HS-5 (cell line): Measurements from ENCODE around the gene PLEKHA7.
"Not testable (repeated sequence)": the region's sequence is repeated elsewhere in the genome, so short reads cannot be mapped to it uniquely, and the experiment has no call there.

Experiments
- DNase-seq: peaks from one replicate; pipeline ENCODE4 v3.0.0-alpha.2; 2012; ENCODE audit warnings: low read depth

Gene PLEKHA7

DNA sequence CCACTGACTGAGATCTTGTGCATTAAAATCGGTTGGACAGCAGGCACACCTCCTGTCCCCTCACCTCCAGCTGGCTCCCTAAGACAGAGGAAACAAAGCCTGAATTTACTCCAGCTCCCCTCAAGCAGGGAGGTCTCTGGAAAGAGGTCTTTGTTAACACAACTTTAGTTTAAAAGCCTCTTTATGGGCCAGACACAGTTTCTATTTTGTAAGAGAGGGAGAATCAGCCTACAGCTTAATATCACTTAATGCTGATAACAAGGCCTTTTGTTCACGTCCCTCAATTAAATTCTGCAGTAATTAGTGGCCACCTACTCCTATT lies 36.3 kb downstream of the PLEKHA7 start:
- no peak for DNase-seq

DNA sequence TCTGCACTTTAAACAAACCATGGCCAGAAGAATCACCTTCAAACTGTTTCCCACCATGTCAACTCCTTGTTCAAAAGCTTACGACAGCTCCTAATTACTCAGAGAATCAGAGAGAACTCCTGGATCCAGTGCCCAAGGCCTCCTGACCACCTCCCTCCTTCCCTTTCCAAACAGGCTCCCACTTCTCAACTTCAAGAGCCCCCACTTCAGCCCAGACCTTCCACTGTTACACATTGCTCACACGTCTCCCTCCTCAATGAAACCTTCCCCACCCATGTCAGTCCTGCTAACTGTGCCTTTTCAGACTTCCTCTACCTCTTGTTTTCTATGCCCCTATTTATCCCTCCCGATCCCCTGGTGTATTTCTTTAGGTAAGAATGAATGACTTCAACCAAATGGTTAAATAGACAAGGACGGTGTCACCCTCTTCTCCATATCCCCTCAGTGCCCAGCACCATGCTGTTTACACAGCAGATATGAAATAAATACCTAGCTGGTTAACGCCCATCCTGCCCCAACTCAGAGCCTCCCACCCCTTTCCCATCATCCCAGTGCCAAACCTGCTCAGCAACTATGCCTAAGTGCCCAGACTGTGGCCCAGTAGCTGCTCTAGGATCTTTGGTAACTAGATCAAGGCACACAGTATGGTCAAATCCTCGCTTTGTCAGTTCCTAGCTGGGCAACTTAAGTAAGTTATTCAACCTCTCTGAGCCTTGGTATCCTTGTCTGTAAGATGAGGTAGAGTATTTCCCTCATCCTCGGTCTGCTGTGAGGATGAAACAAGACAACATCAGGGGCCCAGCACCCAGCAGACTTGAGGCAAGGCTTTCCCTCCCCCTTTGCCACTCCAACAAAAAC lies 36.8 kb downstream of the PLEKHA7 start:
- no peak for DNase-seq

DNA sequence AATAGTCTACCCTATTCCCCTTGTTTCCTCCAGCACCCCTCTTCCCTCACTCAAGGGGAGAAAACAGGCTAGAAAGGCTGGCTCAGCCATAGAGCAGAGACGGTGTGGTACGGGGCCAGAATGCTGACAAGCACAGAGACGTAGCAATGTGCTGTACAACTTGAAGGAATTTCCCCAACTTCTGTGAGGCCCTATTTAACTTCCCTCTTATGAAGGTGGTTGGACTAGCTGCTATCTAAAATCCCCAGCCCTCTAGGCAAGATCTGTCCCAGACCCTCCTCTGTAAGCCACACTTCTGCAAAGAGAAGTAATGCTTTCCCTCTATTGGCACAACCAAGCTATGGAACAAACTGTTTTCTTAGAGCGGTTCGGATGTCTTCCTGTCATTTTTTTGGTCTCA lies 37.8 kb downstream of the PLEKHA7 start:
- no peak for DNase-seq

DNA sequence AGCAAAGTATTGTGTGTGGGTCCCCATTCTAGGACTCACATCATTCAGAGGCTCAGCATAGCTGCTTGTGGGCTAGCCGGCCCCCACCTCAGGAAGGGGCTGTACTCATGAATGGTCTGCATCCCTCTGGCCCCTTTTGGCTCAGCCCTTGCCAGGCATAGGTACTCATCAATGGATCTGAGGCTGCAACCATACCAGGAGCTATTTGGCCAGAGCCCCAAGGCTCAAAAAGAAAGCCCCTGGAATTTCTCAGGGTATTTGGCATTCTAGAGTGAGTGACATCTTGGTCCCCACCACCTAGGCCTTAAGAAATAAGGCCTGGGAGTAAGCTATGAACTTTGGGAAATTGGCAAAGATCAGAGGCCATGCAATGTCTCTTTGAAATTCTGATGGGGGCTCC lies 38.3 kb downstream of the PLEKHA7 start:
- no peak for DNase-seq

DNA sequence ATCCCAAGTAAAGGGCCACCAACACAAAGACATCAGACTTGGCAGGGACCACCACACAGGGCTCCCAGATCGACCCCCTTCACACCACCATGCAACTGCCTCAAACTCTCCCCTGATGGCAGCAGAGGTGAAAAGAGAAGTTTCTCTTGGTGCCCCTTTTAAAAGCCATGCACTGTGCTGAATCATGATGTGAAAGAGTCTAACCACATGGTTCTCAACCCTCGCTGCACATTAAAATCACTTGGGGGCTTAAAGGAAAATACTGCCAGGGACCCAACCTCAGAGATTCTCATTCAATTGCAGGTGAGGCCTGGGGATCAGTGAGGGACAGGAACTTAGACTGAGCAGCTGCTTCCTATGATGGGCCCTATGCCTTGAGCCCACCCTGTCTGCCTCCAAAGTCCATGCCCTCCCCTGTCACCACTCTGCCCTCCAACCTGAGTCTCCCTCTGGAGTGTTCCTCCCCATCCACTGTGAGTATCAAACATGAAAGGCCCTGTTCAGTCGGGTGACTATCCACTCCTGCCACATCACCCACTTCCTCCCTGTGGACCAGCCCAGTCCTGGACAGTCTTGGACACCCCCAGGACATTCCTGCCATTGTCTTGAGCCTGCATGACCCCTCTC lies 40.8 kb downstream of the PLEKHA7 start:
- no peak for DNase-seq

DNA sequence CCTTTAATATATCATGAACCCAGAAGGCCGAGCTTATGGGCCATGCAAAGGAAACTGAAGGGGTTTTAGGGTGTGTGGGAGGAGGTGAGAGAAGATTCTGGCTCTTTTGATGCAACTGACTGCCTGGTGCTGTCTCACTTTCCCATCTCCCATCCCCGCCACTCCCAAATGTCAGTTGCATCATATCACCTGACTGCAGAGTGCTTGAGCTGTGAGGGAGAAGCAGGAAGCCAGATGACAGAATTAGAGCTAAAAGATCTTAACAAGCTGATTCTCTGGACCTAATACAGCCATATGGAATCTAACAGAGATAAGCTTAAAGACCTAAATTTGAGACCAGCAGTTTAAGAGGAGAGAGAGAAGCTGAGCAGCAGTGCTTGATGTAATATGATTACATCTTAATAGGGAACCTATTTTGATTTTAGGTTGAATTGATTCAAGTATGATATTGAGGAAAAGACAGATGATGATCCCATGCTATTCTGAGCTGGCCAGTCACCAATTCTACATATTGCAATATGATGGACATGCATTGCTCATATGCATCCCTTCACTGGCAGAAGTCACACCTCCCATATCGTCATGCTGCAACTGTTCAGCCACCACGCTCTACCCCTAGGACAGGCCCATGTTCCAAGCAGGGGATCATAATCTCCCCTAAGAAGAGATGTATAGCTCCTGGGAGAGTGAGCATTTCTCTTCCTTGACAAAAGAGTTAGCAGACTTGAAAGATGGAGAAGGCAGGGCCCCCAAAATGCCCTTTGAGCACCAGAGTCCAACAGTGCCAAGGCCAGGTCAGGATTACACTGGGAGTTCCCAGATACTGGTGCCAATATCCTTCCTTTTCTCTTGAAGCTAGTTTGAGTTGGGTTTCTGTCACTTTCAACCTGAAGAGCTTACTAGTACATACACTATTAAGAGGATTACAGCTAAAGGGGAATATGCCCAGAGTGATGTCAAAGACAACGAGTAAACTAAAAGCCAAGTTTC lies 44.9 kb downstream of the PLEKHA7 start:
- no peak for DNase-seq

DNA sequence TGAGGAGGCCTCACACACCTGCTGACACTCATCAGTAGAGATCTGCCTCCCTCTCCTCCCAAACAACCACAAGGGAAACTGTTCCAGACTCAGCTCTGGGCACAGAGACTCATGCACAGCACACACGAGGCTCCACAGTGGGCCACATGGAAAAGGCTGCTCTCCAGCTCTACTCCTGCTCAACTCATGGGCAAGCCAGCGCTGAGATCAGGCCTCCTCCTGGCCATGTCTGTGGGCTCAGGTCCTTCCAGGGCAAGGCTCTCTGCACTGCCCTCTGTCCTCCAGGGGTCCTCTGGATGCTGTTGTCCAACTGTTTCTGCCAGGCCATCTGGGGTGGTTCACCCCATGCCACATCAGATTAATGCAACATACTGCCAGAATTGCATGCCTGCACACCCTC lies 46.0 kb downstream of the PLEKHA7 start:
- no peak for DNase-seq

DNA sequence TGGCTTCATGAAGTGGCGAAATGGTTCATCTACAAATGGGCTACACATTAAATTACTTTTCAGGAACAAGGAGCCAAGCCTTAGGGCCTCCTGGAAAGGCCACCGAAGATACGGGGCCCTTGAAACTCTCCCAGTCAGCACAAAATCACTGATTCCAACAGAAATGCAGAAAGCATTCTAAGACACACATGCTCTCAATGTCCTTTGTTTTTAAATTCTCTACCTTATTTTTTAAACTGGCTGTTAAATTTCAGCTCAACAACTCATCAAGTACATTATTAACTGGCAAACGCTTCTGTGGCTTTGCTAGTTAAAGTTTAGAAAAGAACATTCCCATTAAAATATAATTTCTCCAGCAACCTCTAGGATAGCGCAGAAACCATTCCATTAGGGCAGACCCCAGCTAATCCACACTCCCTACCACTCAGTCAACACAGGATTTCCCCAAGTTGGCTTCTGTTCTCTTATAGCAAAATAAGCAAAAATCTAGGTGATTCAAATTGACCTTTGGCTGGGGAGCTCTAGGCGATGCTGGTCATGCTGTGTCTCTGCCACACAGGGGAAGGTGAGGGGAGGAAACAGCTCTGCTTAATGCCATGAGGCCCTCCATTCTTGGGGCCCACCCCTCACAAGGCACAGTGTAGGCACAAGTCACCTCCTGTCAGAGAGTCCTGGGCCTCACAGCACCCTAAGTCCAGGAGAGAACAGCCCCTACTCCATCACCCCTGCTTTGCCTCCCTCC lies 47.1 kb downstream of the PLEKHA7 start:
- DNase-seq, result no peak

DNA sequence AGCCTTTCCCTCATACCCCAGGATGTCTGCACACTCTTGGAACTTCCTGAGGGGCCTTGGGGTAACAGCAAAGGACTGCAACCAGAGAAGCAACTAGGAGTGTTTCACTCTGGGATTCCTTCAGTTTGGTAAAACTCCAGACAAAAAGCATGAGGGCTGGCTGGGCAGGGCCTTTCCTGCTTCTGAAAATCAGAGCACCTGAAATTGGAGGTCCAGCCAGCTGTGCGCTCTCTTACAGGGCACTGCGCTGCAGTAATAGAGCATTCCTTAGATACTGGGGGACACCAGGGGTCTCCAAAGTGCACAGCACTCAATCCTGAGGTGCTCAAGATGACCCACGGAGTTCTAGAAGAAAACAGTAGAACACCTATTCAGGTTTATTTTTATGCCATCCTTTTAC lies 49.7 kb downstream of the PLEKHA7 start:
- no peak for DNase-seq

DNA sequence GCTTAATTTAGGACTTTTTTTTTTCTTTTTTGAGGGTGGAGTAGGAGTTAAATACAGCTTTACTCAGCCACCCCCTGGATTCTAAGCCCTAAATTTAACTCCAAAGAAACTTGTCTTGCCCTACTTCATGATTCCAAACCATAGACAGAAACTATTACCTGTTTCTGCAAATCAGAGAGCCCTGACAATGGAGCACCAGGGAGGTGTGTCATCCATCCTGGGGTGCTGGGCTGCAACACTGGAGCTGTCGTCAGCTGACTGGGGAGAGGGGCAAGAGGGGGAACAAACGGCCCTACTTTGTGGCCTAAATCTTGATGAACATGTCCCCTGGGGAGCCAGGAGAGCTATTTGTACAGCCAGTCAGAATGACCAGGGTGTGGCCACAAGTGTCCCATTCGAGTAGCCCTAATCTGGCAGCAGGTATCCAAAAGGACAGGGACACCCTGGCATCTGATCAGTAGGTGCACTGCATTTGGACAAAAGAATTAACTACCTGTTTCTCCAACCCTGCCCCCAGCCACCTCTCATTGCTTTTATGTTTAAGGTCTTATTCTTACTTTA lies 50.8 kb downstream of the PLEKHA7 start:
- no peak for DNase-seq

DNA sequence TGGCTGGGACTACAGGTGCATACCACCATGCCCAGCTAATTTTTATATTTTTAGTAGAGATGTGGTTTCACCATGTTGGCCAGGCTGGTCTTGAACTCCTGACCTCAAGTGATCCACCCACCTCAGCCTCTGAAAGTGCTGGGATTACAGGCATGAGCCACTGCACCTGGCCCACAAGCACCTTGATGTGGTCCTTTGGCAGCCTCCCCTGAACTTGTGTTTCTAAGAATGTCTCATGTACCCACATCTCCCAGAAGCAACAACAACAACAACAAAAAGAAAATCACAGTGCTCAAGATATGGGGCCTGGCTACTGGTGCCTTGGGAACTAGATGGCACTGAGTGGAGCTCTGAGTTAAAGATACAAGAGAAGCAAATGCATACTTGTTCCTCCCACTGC lies 51.6 kb downstream of the PLEKHA7 start:
- not testable (repeated sequence) for DNase-seq

DNA sequence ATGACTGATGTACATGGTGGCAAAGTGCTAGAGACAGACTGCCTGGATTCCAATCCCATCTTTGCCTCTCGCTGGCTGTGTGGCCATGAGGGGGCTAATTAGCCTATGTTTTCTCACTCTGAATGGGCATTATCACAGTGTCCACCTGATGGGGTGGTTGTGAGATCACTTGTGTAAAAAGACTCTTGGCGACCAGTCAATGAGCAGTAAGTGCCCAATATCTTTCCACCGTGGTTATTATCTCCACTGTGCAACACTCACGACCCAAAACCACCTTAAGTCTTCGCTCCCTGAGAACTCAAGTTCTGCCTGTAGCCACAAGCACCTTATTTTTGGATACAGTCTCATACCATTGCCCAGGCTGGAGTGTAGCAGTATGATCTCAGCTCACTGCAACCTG lies 52.1 kb downstream of the PLEKHA7 start:
- no peak for DNase-seq

DNA sequence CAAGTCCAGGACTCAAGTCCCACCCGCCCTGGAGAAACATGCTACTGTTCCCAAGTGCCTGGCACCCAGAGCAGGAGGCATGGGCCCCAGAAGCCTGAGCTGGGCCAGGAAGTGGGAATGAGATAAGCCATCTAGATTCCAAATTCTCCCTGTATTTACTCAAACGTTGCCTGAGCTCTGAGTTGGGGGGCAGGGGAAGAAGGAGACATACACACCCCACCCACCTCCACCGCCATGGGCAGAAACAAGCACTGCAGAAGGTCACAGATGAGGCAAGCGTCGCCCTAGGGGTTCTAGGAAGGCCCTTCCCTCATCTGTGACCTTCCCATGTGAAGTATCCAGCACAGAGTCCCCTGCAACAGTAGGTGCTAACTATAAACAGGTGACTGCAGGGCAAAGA lies 54.0 kb downstream of the PLEKHA7 start:
- DNase-seq, result no peak

DNA sequence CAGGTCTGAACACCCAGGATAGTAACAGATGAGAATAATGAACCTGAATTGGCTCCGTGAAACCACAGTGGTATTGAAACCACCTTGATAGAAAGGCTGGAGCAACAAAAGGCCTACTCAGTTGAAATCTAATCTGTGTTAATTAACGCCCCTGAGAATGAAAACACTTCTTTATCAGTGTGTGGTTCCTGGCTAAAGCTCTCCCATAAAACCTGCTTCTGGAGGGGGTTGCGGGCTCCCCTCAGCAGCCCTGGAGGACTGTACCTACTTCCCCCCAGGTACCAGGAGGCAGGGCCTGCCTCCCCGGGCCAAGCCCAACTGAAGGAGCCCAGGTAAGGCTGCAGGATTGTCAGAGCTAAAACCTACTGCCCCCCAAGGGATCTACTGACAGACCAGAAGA lies 54.6 kb downstream of the PLEKHA7 start:
- DNase-seq, result no peak

DNA sequence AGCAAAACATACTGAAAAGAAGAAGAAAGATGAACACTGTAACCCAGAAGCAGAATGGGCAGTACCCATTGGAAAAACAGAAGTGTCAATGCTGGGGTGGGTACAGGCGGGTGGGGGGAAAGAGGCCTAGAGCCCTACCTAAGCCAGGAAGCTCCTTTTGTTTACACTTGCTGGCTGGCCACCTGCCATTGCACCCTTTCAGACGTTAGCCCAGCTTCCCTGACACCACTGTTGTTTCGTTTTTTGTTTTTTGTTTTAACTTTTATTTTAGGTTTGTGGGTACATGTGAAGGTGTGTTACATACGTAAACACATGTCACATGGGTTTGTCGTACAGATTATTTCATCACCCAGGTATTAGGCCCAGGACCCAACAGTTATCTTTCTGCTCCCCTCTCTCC lies 55.4 kb downstream of the PLEKHA7 start:
- DNase-seq, result no peak

DNA sequence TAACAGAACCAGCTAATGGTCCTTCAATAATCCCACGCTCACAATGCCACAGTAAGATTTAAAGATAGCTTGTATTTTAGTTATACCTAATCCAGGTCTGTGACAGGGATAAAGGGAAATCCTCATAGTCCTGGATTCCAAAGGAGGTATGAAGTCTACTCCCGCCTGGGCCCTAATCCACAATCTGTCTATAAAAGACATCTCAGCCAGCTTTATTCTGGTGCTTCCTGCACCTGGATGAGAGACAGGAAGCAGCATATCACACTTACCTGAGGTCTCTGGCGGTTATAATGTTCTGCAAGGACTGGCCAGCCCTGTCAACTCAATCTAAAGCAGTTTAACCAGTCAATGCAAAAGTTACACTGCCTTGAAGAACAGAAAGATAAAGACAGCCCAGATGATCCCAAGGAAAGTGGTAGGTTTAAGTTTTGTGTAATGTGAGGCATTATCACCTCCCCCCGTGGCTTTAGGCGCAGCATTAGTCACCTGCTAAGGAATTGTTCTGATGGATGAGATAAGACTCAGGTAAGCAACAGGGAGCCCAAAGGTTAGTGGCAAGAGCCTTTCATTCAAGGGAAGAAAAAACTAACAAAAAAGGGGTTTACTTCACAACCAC lies 57.6 kb downstream of the PLEKHA7 start:
- DNase-seq, result no peak

DNA sequence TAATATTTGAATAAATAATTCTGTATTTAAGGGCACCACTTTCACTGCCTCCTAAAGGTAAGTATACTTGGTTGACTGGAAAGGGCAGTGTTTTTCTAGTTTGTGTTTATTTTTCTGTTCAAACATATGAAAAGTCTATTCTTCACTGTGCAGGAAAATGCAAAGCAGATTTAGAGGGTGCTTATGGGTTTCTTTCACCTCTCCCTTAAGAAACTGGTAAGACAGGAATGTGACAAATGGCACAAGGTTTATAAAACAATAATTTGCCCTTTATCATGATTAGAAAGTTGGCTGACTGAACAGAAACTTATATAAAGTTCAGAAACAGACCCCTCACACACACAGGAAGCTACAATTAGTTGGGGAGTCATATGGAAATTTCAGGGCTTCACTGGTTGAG lies 60.6 kb downstream of the PLEKHA7 start:
- no peak for DNase-seq

DNA sequence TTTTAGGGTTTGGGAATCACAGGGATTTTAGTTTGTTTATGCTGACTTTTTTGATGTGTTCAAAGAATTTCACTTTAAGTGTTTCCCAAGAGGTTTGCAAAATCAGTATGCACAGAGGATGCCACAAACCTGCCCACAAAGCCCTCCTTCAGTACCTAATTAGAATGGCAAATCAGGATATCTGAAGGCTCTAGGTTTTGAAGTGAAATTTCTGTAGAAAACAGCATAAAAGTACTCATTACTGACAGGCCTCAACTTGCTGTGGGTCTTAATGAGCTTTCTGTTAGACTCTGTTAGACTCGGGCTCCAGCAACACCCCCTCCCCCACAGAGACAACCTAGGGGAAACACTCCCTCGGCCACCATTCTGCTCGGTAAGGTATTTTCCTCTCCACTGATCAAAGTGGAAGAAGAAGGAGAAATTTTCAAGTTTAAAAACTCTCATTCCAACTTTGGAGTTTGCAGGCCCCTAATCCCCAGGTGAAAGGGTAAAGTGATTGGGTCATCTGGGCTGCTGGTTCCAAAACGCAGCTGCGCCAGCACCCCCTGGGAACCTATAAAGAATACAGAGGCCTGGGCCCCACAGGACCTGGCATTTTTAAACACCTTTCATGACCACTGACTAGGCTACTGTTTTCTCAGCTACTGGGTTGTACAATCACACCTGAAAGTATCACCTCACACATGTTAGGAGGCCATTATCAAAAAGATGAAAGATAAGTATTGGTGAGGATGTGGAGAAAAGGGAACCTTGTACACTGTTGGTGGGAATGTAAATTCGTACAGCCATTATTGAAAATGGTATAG lies 67.5 kb downstream of the PLEKHA7 start:
- DNase-seq, result no peak

DNA sequence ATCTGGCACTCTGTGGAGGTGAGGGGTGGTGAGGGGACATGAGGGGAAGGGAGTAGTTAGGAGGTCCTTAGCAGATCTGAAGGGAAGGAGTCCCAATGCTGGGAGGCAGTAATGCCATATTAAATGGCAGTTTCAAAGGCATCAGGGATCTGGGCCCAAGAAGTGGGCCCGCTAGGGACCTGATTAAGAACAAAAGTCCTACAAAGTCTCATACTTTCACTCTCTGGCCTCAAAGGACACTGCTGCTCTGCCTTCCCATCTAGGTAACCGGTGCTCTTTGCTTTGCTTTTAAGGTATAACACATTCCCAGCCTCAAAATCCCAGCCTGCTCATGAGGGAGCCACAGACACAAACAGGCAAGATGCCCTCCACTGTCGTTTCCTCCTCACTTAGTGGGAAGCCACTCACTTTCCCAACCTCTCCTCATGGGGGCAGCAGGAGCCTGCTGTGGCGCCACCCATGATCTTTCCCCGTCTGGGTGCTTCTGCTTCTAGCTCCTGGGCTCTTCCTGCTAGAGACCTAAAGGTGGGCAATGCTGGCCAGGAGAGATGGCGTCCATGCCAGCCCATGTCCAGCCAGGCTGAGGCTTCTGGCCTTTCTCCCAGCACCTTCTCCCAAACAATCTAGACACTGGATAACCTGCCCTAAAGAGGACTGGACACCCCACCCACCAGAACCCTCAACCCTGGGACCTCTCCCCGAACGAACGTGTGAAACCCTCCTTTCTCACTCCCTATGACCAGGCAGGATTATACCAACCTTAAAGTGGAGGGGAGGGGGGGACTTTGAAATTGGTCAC lies 68.3 kb downstream of the PLEKHA7 start:
- no peak for DNase-seq

DNA sequence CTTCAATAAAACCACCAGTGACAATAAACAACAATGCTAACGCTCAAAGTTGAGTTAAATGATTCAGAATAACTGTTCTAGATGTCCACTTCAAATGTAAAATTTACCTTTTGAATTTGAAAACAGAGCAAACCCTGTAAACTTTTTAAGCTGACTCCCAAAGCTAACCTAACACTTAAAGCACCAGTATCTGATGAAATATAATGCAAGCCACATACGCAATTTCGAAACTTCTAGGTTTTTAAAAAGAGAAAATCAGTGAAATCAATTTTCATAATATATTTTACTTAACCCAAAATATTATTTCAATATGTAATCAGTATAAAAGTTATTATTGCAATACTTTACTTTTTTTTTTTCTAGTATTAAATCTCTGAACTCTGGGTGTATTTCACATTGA lies 71.3 kb downstream of the PLEKHA7 start:
- no peak for DNase-seq
